ENCODE data around the gene NUPR1.

- TF ChIP-seq CTCF (IDR thresholded peaks at IDR 0.05) = no peak
- no peak for TF ChIP-seq ZFX (IDR thresholded peaks at IDR 0.05; ENCODE audit: borderline replicate concordance)
These were observed 17.3 kb downstream of the NUPR1 start for GRCh38 chr16:28521436-28521835.
